Umbilical cord (tissue), 2 donors: ENCODE results near the gene UBAC1. TPM values are rescaled to one million over a fixed set of nuclear protein-coding genes. Genes with fewer than 3 reads are reported as not detected.
A peak's percentile ranks its signal among the peaks of the same experiment; 100 is the strongest.
"Not testable (repeated sequence)": the region's sequence is repeated elsewhere in the genome, so short reads cannot be mapped to it uniquely, and the experiment has no call there.

Source experiments
- DNase-seq: peaks from one replicate; pipeline ENCODE4 v3.0.0-alpha.2; 2015; ENCODE audit warnings: low spot score
- total RNA-seq: library from RNA; depleted of rRNA; stranded (reverse); fragments of >200 nt; gene quantifications from one replicate; pipeline ENCODE4 v1.2.3, GENCODE V29; 2014; ENCODE audit warnings: low replicate concordance; ENCODE audit not compliant: insufficient read depth

The UBAC1 gene
- total RNA-seq, 1 donor from 2014 or later, result 29.1 TPM

DNA sequence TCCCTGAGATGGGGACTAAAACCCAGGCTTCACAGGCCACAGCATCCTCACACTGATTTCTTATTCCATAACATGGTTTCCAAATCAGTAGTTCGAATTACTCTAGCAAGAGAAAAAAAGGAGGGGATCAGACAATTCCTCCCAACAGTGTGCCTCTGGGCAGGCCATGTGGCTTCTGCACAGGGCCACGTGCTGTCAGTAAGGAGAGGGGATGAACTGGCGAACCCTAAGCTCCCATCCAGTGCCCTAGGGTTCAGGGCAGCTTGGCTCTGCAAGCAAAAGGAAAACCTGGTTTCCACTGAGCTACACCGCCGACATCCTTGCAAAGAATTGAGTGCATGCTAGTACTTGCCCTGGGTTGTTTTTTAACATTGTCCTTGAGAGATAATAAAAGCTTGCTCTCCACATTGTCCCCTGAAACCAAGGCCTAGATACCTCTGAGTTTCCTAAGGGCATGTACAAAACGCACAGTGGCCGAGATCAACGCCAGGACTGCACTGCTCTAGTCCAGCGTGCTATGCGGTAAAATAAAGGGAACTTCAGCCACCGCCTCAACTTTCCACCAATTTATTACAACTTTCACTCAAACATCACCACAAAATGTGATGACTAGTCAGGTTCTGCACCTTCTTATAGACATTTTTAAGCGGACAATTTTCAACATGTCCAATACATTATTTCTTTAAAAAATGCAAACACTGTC, 58.4 kb downstream of the UBAC1 start:
- DNase-seq, result peak; percentile 29

DNA sequence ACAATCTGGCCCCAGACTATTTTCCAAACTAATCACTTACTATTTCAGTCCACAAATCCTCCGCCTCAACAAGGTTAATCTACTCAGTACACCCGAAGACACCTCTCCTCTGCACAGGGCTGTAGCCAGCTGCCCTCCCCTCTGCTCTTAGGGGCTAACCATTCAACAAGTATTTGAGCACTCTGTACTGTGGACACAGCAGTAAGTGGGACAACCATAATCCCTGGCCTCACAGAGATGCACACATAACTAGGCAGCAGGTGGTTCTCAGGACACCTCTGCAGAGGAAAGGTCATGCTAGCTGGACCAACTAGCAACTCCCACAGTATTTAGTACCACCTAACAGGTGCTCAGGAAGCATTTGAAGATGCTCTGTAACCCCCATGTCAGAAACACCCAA, 59.3 kb downstream of the UBAC1 start:
- no peak for DNase-seq

GRCh38 chr9:135901031-135901758, 60.0 kb downstream of the UBAC1 start:
- no peak for DNase-seq

GRCh38 chr9:135898634-135899407, 62.4 kb downstream of the UBAC1 start:
- peak; percentile 17 for DNase-seq

DNA sequence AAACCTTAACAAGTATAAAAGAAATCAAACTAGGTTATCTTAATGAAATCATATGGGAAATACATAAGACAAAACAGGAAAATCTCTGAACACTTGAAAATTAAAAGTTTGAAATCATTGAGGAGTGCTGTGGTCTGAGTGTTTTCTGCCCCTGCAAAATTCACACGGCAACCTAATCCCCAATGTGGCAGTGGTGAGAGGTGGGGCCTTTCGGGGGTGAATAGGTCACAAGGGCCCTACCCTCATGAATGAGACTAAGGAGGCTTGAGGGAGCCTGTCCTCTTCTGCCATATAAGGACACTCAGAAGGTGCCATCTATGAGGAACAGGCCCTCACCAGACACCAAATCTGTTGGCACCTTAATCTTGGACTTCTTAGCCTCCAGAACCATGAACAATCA, 64.5 kb downstream of the UBAC1 start:
- no peak for DNase-seq

- DNase-seq, result no peak
These were observed 65.0 kb downstream of the UBAC1 start for GRCh38 chr9:135896205-135896604.

DNA sequence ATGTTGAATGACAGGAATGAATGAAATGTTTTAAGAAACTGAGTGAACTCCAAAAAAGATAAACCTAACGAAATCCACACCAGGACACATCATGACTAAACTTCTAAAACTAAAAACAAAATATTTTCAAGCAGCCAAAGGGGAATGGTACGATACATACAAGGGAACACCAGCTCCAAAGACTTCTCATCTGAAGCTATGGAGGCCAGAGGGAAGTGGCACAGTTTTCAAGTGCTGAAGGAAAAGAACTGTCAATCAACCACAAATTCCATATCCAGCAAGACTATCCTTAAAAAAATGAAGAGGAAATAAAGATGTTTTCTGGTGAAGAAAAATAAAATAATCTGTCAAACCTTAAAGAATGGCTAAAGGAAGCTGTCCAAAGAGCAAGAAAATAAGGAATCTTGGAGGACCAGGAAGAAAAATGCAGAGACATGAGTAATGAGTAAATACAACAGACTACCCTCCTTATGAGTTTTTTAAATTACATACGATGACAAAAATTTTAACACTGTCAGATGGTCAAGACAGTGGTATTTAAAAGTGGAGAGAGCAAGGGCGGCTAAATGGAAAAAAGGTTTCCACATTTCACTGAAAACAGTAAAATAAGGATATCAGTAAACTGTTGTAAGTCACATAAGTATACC, 65.8 kb downstream of the UBAC1 start:
- DNase-seq, result no peak

- DNase-seq, result no peak
These were observed 68.1 kb downstream of the UBAC1 start for GRCh38 chr9:135893104-135893503.

DNA sequence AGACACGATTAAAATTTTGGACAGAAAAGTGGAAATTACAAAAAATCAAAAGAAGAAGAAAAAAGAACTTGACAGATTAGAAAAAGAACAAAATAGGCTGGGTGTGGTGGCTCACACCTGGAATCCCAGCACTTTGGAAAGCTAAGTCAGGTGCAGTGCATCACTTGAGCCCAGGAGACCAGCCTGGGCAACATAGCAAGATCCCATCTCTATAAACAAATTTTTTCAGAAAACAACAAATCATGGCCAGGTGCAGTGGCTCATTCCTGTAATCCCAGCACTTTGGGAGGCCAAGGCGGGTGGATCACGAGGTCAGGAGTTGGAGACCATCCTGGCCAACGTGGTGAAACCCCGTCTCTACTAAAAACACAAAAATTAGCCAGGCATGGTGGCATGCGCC, 68.8 kb downstream of the UBAC1 start:
- not testable (repeated sequence) for DNase-seq

- no peak for DNase-seq
These were observed 70.0 kb downstream of the UBAC1 start for GRCh38 chr9:135891027-135891631.

DNA sequence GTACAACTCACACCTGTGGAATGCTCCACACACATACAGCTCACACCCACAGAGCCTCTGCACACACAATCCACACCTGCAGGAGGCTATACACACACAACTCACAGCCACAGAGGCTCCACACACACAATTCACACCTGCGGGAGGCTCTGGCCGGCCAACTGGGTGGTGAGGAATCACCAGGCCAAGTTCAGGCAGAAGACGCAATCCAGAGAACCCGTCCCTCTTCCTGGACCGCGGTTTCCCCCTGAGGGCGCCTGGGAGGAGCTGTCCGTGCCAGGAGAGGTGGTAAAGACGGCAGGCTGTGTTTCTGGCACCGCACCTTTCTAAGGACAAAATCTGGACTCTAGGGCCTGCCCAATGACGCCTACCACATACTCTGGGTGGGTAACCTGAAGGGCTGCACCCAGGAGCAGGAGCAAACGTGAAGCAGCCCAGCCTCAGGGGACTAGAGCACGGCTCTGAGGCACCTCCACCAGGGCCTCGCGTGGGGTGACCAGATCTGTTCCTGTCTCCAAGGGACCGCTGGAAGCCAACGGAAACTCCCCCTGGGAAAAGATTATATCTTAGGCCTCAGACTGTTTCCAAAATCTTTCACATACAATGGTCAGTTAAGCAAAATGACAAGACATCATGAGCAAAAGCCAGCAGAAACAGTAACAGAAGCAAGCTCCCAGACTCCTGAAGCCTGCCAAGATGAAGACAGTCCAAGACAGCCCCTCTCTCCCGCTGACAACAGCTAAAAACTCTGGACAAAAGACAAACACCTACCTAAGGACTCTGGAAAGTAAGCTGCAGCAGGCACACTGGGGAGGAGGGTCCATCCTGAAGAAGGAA, 70.8 kb downstream of the UBAC1 start:
- peak; percentile 38 for DNase-seq

- DNase-seq, result no peak
These were observed 71.5 kb downstream of the UBAC1 start for GRCh38 chr9:135889564-135890189.

DNA sequence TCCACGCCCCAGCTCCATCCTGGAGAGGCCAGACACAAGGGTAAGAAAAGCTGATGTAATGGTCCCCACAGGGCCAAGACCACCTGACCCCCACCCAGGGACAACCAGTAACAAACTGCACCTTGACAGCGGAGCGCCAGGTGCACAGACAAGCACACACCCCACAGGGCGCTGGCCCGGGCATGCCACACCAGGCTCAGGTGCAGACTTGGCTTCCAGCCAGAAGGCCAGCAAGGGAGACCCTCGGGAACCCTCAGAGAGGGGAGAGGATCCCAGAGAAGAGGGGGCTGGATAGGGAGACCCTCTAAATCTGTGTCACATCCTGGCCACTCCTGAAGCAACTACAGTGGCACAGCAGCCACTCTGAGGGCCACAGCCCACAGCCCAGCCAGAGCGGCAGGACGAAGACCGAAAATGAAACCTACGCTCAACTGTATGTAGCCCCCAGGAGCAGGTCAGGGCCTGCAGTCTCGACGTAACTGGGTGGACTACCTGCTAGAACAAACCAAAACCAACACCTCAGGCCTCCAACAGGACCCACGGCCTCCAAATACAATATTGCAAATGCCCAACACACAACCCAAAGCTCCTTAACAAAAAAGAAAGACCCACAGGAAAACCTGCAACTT, 72.3 kb downstream of the UBAC1 start:
- no peak for DNase-seq

DNA sequence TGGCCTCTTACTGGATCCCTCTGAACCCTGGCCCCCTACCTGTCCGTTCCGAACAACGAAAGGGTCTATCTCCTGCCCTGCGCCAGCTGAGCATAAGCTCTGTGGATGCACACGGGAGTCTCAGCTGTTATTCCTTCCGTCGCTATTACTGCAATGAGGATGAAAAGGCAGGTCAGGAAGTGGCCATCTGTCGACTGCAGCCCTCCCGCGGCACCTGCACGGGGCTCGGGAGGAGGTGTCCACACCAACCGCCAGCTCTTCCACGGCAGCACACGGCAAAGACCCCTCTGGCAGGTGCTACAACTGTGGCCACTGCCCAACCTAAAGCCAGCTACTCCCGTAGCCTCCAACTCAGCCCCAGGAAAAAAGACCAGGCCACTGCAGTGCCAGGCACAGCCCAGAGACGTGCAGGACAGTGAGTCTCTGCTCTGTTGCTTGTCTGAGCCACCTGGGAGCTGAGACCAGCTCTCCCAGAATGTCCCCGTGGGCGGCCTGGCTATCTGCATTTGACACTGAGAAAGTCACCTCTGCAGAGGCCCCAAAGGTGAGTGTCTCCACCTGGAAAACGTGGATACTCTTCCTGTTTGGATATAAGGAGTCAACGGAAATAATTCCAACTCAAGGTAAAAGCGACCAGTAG, 72.9 kb downstream of the UBAC1 start:
- no peak for DNase-seq

- DNase-seq, result no peak
These were observed 73.6 kb downstream of the UBAC1 start for GRCh38 chr9:135887585-135888050.

DNA sequence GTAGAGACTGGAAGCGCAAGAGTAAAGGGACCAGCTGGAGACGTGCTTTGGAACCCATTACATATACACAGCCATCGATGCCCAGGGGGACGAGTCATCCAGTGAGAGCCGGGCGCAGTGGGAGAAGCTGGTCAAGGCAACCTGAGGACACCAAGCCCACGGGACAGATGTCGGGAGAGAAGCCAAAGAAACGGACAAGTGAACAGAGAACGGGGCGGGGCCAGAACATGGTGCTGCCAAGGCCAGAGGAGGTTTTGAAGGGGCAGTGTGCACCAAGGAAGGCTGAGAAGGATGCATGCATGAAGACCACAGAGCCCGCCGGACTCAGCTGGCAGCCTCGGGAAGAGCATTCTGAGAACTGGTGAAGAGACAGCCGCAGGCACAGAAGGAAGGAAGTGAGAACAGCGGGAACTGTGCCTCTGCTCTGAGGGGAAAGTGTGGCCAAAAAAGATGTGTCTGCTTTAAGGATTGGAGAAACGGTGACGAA, 74.1 kb downstream of the UBAC1 start:
- no peak for DNase-seq

DNA sequence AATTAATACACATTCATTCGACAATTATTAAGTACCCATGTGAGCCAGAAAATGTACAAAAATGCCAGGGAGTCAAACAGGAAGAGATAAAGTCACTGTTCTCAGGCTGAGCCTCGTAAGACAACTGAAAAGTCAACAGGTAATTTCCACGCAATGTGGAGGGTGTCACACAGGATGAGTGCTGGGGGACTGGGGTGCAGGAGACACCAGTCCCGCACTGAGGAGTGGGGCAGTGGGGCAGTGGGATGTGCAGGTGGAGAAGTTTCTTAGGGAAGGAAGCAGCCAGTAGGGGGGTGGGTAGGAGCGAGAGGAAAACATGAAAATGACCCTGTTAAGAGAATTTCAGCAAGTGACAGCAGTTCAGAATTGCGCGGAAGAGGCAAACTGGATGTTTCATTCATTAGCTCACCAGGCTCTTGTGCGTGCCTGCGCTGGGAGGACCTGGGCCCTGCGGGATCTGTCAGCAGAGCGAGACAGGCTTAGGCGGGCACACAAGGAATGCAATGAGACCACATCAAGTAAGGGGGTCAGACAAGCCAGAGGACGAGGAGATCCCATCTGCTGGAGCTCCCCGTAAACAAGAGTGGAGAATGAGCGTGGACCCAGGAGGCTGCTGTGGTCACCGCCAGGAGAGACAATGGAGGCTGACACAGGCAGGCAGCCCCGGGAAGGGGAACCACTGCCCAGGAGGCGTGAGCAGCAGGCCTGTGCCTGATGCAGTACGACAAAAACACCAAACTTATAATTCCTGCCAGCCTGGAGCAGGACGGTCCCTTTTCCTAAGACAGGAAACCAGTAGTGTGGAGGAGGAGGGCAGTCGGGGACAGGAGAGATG, 74.8 kb downstream of the UBAC1 start:
- DNase-seq, result peak; percentile 45
